ENCODE measurements around the gene SEMA5A.

Gene SEMA5A, protein sequence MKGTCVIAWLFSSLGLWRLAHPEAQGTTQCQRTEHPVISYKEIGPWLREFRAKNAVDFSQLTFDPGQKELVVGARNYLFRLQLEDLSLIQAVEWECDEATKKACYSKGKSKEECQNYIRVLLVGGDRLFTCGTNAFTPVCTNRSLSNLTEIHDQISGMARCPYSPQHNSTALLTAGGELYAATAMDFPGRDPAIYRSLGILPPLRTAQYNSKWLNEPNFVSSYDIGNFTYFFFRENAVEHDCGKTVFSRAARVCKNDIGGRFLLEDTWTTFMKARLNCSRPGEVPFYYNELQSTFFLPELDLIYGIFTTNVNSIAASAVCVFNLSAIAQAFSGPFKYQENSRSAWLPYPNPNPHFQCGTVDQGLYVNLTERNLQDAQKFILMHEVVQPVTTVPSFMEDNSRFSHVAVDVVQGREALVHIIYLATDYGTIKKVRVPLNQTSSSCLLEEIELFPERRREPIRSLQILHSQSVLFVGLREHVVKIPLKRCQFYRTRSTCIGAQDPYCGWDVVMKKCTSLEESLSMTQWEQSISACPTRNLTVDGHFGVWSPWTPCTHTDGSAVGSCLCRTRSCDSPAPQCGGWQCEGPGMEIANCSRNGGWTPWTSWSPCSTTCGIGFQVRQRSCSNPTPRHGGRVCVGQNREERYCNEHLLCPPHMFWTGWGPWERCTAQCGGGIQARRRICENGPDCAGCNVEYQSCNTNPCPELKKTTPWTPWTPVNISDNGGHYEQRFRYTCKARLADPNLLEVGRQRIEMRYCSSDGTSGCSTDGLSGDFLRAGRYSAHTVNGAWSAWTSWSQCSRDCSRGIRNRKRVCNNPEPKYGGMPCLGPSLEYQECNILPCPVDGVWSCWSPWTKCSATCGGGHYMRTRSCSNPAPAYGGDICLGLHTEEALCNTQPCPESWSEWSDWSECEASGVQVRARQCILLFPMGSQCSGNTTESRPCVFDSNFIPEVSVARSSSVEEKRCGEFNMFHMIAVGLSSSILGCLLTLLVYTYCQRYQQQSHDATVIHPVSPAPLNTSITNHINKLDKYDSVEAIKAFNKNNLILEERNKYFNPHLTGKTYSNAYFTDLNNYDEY

DNA sequence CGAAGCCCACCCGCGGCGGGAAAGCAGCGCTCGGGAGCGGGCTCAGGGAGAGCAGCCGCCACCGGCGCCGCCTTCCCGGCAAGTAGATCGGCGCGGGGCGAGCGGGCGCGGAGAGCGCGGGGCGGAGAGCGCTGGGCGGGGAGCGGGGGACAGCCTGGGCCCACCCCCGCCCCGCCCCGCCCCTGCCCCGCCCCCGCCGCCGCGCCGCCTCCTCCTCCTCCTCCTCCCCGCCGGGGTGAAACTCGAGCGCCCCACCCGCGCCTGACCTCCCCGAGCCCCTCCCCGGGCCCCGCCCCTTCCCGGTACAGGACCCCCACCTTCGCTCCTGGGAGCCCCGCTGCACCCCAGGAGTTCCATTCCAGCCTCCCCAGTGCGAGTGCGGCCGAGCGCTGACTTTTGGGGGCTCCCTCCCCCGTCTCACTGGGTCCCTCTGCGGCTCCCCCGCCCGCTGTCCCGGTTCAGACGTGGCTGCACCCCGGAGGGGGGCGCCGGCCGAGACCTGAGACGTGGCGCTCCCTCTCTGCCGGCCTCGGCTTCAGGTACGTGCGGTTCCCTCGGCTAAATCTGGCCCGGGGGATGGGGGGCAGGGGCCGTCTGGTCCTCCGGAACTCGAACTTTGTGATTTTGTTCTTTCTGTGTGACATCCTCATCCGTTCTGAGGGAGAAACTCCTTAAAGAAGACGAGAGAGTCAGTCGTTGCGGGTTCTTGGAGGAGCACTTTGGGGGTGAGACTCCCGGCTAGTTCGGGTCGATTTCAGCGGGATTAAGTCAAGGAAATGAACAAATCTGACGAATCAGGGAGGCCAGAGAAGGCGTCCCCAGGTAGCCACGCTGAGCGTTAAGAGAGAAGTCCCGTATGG, at the start of gene SEMA5A:
TSS of gene SEMA5A (minus strand) at position 84 of the 860 bp plus-strand sequence. CDS start 166,129 bp downstream, outside the sequence.
- DNase-seq (ENCODE audit: low read depth in 2 of 2), result no peak

DNA sequence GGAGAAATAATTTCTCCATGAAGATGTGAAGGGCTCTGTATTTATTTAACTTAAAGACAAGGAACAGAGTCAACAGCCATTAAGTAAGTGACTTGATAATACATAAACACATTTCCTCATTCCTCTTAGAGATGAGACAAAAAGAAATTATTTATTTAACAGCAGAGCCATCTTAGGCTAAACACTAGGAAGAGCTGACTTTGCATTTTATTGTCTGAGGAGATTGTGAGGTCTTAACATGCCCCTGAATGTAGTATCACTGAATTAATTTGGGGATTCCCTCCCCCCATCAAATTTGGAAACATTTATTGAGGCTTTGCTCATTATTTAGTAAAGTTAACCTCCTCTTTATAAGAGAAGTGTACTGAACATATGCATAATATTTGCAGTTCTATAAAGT, 49.0 kb upstream of the SEMA5A start:
- no peak for DNase-seq (ENCODE audit: low read depth in 2 of 2)

DNA sequence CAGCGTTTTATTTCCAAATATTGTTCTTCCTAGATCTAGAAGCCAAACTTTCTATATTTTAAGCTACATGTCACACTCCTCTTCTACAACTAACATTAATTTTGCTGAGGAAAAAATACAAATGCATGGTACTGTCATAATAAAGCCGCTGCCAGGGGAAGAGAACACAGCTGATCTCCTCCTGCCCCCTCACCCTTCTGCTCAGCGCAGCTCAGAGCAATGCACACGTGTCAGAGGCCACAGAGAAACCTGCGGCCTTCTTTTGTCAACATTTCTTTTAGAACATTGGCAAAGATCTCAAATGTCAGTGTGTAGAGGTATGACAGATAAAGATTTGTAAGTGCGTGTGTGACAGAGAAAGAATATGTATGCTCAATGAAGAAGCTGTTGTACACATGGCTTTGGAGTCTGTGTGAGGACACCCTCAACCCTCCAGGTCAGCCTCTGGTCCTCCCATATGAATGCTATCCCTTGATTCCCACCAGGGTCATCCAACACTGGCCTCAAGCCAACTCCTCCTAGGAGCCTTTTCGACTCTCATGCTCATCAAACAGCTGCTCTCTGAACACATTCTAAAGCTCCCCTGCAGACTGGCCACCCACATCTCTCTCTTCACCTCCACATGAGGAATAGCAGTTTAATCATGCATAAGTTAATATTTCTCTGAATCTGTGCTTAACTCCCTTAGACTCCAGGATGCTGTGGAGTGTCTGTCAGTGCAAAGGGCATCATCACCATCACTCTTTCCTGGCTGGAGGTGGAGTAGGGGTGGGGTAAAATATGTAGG, 43.4 kb upstream of the SEMA5A start:
- DNase-seq (ENCODE audit: low read depth in 2 of 2), result no peak

DNA sequence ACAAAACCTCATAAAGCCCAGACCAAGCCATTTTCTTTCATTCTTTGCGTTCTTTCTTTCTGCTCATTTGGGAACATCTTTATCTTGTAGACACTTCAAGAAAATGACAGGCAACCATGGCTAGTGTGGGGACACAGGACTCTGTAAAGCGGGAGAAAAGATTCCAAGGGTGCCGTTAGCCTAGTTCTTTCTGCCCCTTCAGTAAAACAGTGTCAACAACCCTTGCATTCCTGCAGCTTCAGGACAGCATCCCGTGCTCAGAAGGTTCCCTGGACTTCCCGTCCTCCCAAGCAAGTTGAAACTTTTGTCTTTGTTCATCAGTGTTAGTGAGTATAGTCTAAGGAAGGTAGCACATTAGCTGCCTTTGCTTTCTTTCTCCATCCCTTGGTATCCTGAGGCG, 42.4 kb upstream of the SEMA5A start:
- DNase-seq (ENCODE audit: low read depth in 2 of 2), result no peak

DNA sequence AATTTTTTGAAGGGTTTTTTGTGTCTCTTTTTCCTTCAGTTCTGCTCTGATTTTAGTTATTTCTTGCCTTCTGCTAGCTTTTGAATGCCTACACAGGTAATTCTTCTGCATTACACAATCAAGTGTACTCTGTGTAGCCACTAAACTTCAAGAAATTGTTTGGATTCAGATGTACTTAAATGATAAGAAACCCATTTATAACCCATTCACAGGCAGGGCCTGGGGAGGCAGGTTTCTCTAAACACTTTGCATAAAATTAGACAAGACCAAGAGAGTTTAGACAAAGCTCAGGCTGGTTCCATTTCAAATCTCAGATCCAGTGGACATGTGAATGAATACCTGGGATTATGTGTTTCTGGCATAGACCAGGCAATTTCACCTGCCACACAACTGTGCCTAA, 41.3 kb upstream of the SEMA5A start:
- DNase-seq (ENCODE audit: low read depth in 2 of 2), result no peak

DNA sequence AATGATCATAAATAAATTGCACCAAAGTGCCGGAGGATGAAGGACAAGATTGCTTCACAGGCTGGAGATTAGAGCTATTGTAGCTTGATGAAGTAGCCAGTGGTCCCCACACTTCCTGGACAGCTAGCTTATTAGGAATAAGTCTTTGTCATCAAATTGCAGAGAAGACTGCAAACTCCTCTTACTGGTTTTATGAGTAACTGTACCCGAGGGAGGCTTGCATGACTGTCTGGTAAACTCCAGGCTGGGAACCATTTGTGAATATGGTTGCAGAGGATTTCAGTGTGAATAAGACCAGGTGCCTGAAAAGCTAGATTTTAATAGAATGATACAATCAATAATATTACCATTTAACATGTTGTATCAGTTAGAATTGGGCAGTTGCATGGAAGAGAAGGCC, 36.5 kb upstream of the SEMA5A start:
- DNase-seq (ENCODE audit: low read depth in 2 of 2), result no peak

DNA sequence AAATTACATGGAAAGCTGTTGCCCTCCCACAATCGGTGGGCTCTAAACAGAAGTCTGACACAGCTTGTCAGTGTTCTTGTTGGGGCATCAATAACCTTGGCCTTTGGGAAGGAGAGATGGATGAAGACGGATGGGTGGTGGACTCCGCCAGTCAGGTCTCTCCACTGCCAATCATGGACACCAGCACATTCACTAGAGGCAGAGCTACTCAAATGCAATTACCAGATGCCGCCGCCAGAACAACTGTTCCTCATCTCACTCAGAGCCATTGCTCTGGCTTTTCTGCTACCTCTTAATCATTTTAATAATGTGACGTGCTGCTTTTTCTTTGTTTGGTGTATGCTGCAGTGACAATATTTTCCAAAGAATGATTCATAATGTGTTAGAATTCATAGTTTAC, 27.9 kb upstream of the SEMA5A start:
- DNase-seq (ENCODE audit: low read depth in 2 of 2), result no peak

DNA sequence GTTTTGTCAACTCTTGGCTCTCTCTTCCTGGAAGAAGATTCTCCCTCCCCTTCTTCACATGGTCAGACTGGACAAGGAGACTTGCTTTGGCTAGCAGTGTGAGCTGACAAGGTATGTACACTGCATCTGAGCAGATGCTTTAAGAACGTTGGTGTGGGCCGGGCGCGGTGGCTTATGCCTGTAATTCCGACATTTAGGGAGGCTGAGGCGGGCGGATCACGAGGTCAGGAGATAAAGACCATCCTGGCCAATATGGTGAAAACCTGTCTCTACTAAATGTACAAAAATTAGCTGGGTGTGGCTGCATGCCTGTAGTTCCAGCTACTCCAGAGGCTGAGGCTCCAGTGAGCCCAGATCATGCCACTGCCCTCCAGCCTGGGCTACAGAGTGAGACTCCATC, 26.4 kb upstream of the SEMA5A start:
- DNase-seq (ENCODE audit: low read depth in 2 of 2), result no peak

DNA sequence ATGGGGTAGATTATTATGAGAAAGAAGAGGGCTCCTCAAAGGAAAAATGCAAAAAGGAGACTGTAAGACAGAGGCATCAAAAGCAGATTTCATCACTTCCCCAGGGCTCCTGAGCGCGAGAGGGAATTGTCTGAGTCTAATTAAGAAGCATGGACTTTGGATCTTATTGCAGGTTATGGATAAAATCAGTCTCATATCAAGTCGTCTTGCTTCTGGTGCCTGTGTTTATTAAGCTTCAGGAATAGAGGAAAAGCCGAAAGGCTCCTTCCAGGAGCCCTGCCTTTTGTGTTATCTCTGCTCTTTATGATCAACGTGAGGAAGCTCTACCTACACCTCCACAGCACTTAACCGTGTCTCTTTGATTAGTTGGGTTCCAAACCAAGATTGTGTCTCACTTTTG, 25.0 kb upstream of the SEMA5A start:
- no peak for DNase-seq (ENCODE audit: low read depth in 2 of 2)

DNA sequence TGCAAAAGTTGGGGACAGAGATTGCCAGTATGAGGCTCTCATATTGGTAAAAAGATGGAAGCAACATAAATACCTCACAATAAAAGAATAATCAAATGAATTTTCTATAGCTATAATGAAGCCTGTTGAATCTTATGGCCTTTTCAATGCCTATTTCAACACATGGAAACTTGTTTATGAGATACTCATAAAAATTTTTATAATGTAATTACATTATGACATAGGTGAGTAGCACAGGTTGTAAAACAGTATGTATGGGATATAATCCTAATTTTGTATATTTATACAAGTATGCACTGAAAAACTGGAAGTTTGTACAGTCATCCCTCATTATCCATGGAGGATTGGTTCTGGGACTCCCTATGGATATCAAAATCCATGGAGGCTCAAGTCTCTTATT, 21.2 kb upstream of the SEMA5A start:
- no peak for DNase-seq (ENCODE audit: low read depth in 2 of 2)

DNA sequence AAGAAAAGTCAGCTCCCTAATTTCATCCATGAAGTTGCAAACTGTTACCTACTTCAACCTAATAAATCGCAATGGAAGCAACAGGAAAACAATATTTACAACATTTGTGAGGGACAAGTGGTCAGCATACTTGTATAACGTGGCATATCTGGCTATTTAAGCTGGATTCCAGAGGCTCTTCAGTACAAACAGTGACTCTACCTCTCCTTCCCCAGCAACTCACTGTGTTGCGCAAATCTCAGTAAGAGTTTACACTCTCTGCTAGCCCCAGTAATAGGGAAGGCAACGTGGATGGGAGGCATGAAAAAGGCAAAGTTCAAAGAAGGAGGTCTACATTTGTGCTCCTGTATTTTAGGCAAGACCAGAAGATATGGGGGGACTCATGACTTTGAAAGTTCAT, 18.9 kb upstream of the SEMA5A start:
- DNase-seq (ENCODE audit: low read depth in 2 of 2), result no peak

DNA sequence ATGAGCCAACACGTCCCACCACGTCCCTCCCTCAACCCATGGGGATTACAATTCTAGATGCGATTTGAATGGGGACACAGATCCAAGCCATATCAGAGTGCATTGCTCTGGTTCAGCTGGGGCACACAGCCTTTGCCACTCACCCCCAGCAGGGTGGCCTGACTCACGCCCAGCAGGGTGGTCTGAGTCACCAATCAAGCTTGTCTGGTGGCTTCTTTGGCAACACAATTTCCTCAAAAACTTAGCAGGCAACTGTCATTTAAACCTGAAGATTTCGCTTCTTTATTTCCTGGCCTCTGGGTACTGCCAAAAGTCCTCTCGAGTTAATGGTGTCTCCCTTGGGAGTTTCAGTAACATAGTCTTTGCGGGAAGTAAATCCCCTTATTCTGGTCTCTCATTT, 16.3 kb upstream of the SEMA5A start:
- DNase-seq (ENCODE audit: low read depth in 2 of 2), result no peak

DNA sequence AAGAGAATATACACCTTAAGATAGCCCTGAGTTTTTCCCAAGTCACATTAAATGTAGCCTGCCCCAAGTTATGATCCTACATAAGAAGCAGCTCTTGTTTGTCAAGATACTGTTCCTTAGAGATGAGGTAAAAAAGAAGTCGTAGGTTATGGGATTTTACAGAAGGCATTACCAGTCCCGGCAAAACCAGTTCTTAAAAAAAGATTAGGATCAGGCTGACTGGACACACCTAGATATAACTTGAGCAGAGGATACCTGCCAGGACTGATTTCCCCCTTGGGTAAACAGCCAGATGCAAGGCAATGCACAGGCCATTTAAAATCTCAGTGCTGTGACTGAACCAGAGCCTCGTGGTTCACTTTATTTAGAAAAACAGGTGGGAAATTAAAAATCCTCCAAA, 14.1 kb upstream of the SEMA5A start:
- DNase-seq (ENCODE audit: low read depth in 2 of 2), result no peak

DNA sequence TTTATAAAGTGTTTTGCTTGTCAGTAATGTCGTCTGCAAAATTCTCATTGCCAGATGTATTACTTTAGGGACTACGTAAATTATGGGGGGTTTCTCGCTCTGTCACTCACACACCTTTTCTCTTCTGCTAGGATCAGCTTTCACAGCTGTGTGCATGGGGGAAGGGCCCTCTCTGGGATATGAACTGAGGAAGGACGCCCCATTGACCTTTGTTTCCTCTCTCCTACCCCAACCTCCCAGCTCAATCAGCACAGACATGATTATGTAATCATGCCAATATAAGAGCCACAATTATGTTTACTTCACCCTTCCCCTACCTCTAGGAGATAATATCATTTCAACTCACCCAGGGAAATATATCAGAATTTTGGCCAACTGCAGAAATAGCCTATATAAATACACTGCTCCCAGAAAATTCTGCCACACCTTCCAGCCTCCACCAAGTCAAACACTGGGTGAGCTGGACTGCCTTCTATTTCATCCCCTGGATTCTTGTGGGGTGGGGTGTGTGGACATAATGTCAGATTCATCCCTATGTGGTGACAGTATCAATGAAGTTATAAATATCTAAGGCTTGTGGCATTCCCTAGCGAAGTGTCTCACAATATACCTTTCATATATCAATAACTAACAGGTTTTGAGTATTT, 12.6 kb upstream of the SEMA5A start:
- DNase-seq (ENCODE audit: low read depth in 2 of 2), result no peak

DNA sequence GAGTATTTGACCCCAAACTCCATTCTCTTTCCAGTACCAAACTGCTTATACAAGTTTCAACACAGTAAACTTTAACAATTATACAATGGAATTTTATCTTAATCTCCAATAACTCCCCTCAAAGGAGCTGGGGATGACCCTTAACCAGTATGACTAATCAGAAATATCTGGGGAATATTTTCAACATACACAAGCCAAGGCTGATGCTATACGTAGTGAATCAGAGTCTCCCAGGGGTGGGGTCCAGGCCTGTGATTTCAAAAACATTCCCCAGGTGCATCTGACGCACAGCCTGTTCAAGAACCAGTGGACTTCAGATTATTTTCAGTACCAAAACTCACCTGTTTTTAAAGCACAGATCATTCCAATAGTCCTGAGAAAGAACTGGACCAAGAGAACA, 11.8 kb upstream of the SEMA5A start:
- no peak for DNase-seq (ENCODE audit: low read depth in 2 of 2)

DNA sequence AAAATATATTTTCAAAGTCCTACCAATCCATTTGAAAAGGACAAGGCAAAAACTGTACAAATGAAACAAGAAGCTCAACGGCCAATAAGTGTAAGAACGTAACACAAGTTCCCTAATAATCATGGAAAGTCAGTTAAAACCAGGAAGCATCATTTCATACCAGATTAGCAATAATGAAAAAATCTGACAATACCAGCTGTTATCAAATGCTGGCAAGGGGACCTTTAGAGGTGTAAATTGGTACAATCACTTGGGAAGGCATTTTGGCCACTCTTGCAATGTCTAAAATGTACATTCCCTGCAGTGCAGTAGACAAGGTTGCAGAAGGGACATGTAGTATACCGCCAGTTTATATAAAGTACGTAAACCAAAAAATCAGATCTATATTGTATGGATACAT, 10.1 kb upstream of the SEMA5A start:
- DNase-seq (ENCODE audit: low read depth in 2 of 2), result no peak

DNA sequence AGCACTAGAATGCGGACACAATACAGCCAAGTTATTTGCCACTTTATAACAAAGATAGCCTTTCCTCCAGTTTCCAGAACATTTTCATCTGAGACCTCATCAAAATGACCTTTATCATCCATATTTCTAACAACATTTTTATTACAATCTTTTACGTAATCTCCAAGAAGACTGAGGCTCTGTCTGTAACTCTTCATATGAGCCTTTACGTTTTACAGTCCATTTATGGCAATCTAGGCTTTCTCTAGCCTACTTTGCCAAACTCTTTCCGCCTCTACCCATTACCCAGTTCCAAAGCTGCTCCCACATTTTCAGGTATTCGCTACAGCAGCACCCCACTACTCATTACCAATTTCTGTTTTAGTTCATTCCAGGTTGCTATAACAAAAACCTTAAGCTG, 8.2 kb upstream of the SEMA5A start:
- DNase-seq (ENCODE audit: low read depth in 2 of 2), result no peak

DNA sequence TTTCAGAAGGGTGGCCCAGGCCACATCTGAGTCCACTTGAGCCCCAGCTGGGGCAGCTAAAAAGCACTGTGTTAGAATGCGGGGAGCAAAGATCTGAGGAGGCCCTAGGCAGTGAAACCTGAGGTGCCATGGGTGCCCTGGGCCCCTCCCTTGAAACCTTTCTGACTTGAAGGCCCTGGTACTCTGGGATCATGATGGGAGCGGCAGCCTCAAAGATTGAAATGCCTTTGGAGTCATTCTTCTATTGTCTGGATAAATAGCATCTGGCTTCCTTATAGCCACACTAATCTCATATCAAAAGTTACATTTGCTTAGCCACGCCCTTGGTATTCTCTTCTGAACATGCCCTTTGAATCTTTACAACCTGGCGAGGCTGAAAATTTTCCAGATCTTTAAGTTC, 7.7 kb upstream of the SEMA5A start:
- no peak for DNase-seq (ENCODE audit: low read depth in 2 of 2)

DNA sequence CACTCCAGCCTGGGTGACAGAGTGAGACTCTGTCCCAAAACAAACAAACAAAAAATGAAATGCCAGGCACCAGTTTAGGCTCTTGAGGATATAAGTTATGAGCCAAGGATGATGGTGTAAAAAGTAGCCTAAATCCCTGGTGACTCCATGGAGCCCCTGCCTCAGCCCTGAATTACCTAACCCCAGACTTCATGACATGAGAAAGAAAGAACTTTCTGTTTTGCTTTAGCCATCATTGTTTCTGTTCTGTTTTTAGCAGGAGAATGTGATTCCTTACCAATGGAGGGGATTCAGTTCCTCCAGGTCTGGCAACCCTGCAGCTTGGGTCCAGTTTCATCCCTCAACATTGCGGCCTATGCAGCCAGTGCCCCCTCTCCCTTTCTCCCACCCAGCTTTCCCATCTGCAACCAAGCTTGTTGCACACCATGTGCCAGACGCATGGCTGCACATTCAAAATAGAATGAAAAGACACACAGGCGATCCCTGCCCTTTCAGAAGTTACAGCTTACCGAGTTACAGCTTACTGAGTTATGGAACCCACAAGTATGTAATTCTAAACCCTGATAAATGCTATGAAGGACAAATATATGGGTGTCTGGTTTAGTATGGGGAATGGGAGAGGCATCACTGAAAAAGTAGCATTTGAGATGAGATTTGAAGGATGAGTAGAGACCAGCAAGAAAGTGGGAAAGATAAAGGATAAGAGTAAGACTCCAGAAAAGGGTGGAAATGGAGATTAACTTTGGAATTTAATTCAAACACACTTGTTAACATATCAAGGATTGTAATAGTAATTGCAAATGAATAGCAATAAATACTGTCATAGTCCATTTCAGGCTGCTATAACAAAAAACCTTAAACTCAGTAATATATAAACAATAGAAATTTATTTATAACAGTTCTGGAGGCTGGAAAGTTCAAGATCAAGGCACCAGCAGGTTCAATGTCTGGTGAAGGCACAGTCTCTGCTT, 6.0 kb upstream of the SEMA5A start:
- DNase-seq (ENCODE audit: low read depth in 2 of 2), result no peak

Data from activated CD4-positive, alpha-beta T cell treated with anti-CD3 and anti-CD28 coated beads for 24 hours (primary cell).